ENCODE measurements around the gene EDA. TPM values are rescaled to one million over a fixed set of nuclear protein-coding genes. Genes with fewer than 3 reads are reported as not detected.

The EDA gene
- total RNA-seq, 2 donors from 2014 or later = 59.0 to 70.6 TPM

- H3K9me3 ChIP-seq (ENCODE audit: control insufficient read depth, low read length) = no peaks in the 10 kb centered on the region
- H3K9ac ChIP-seq (ENCODE audit: extremely low read depth, low read length, poor library complexity, severe bottlenecking) = no peak overlapping the region
- no peak overlapping the region for H3K27ac ChIP-seq (ENCODE audit: low read depth, low read length)
- no peak for DNase-seq
- H3K27me3 Mint-ChIP-seq (ENCODE audit: insufficient read depth) = no peaks in the 10 kb centered on the region
- H3K36me3 ChIP-seq (ENCODE audit: control insufficient read depth, insufficient read depth, low read length) = peaks cover 2% of the 10 kb centered on the region
- H3K36me3 Mint-ChIP-seq (ENCODE audit: low read depth) = no peaks in the 10 kb centered on the region
- TF ChIP-seq, protein P1, sequence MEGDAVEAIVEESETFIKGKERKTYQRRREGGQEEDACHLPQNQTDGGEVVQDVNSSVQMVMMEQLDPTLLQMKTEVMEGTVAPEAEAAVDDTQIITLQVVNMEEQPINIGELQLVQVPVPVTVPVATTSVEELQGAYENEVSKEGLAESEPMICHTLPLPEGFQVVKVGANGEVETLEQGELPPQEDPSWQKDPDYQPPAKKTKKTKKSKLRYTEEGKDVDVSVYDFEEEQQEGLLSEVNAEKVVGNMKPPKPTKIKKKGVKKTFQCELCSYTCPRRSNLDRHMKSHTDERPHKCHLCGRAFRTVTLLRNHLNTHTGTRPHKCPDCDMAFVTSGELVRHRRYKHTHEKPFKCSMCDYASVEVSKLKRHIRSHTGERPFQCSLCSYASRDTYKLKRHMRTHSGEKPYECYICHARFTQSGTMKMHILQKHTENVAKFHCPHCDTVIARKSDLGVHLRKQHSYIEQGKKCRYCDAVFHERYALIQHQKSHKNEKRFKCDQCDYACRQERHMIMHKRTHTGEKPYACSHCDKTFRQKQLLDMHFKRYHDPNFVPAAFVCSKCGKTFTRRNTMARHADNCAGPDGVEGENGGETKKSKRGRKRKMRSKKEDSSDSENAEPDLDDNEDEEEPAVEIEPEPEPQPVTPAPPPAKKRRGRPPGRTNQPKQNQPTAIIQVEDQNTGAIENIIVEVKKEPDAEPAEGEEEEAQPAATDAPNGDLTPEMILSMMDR (conservative IDR thresholded peaks at IDR 0.05) = peak; percentile 2
- no peak overlapping the region for H3K4me3 ChIP-seq (ENCODE audit: low read length)
- H3K27ac Mint-ChIP-seq = no peak overlapping the region
- no peaks in the 10 kb centered on the region for H3K4me1 Mint-ChIP-seq
- no peaks in the 10 kb centered on the region for H3K27me3 ChIP-seq (ENCODE audit: control insufficient read depth, insufficient read depth, low read length, poor library complexity, severe bottlenecking)
- no peaks in the 10 kb centered on the region for H3K4me1 ChIP-seq (ENCODE audit: control insufficient read depth, insufficient read depth, low read length)
- peaks cover 42% of the 10 kb centered on the region for H3K9me3 Mint-ChIP-seq
- 97 to 100% methylated on average over 5 to 9 of the region's 9 CpGs for WGBS, 2 experiments (ENCODE audit: insufficient coverage in 1 of 2, insufficient read length in 1 of 2)
- no peak overlapping the region for H3K4me3 Mint-ChIP-seq
These were observed 427.8 kb downstream of the EDA start for GRCh38 chrX:70043685-70044084.

DNA sequence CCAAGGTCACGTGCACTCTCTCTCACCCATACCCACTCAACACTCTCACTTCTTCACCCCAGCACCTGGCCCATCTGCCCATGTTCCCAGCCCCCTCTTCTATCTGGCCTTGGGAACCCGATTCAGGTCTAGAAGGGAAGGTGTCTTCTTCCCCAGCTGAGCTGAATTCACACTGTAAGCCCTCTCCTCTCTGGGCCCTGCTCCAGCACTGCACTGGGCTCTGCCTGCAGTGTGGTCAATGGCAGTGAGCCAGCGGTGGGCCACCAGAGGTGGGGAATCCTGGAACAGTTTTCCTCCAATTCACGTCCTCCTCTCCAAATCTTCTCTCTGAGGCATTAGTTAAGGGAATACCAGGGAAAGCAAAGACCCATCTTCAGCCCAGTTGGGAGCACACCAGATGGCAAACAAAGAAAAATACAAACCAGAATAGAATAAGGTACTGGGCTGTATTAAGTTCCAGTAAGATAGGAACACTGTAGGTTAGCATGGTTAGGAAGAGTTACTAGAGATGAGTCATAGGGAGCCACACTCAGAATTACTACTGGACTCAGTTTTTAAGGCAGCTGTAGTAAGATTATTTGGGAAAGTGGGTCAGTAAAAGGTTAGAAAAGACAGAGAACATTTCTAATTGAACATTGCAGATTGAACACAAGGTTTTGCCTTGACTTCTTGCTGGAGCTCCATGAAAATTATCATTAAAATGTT is 428.8 kb downstream of the EDA start:
- Mint-ChIP-seq H3K4me3 (no peak overlapping the region), H3K27me3 (ENCODE audit: insufficient read depth) (no peaks in the 10 kb centered on the region), H3K9me3 (peaks cover 37% of the 10 kb centered on the region), H3K4me1 (no peaks in the 10 kb centered on the region), H3K27ac (no peak overlapping the region), H3K36me3 (ENCODE audit: low read depth) (no peaks in the 10 kb centered on the region)
- H3K4me1 ChIP-seq (ENCODE audit: control insufficient read depth, insufficient read depth, low read length) = no peaks in the 10 kb centered on the region
- WGBS, 2 experiments (ENCODE audit: insufficient coverage in 1 of 2, insufficient read length in 1 of 2) = 91% methylated on average over 3 of the region's 4 CpGs; no CpG with 5 or more reads in 1 of the 2 experiments
- no peak overlapping the region for H3K4me3 ChIP-seq (ENCODE audit: low read length)
- H3K27ac ChIP-seq (ENCODE audit: low read depth, low read length) = no peak overlapping the region
- no peaks in the 10 kb centered on the region for H3K9me3 ChIP-seq (ENCODE audit: control insufficient read depth, low read length)
- no peak overlapping the region for H3K9ac ChIP-seq (ENCODE audit: extremely low read depth, low read length, poor library complexity, severe bottlenecking)
- H3K36me3 ChIP-seq (ENCODE audit: control insufficient read depth, insufficient read depth, low read length) = no peaks in the 10 kb centered on the region
- TF ChIP-seq, protein P1 (conservative IDR thresholded peaks at IDR 0.05) = no peak
- DNase-seq = no peak
- no peaks in the 10 kb centered on the region for H3K27me3 ChIP-seq (ENCODE audit: control insufficient read depth, insufficient read depth, low read length, poor library complexity, severe bottlenecking)

DNA sequence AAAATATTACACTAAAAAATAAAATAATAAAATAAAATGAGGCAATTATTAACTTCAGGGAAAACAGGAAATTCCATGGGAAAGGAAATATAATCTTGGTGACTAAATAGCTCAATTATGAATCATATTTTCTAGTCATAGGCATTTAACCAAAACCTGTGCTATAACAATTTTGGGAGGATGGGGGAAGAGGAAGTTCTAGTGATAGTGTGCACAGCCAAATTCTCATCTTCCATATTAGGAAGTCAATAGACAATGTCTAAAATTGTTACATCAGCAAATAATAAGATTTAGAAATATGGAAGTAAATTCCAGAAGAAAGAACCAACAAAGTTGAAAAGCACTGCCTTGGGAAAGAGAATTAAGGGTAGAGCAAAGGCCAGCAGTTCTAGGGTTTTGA is 431.1 kb downstream of the EDA start:
- no peaks in the 10 kb centered on the region for H3K36me3 ChIP-seq (ENCODE audit: control insufficient read depth, insufficient read depth, low read length)
- Mint-ChIP-seq H3K36me3 (ENCODE audit: low read depth) (no peaks in the 10 kb centered on the region), H3K4me1 (no peaks in the 10 kb centered on the region), H3K27ac (no peak overlapping the region), H3K4me3 (no peak overlapping the region), H3K27me3 (ENCODE audit: insufficient read depth) (no peaks in the 10 kb centered on the region), H3K9me3 (peaks cover 39% of the 10 kb centered on the region)
- H3K4me3 ChIP-seq (ENCODE audit: low read length) = no peak overlapping the region
- DNase-seq = no peak
- TF ChIP-seq, protein P1 (conservative IDR thresholded peaks at IDR 0.05) = no peak
- H3K9me3 ChIP-seq (ENCODE audit: control insufficient read depth, low read length) = no peaks in the 10 kb centered on the region
- H3K27me3 ChIP-seq (ENCODE audit: control insufficient read depth, insufficient read depth, low read length, poor library complexity, severe bottlenecking) = no peaks in the 10 kb centered on the region
- H3K9ac ChIP-seq (ENCODE audit: extremely low read depth, low read length, poor library complexity, severe bottlenecking) = no peak overlapping the region
- no peaks in the 10 kb centered on the region for H3K4me1 ChIP-seq (ENCODE audit: control insufficient read depth, insufficient read depth, low read length)
- no peak overlapping the region for H3K27ac ChIP-seq (ENCODE audit: low read depth, low read length)
